ENCODE results near the gene ZNRF3.

DNA sequence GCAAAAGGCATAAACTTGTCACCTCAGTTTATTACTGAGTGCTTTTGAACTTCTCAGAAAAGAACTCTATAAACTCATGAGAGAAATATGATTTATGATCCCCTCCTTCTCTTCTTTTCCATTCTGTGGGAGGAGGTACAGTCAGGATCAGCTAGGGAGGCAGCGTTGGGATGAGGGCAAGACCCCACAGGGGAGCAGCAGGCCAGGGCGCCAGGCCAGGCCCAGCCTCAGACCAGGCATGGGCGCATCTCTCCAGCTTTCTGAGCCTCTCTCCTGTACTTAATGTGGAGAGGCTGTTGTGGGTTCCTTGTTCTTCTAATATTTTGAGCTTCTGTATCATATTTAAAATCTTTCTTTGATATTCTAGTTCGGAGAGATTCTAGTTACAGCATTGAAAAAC lies 106.5 kb downstream of the ZNRF3 start:
- TF ChIP-seq CTCF (tag by site-specific recombination; IDR thresholded peaks at IDR 0.05) (no peak), SALL2 (tag by site-specific recombination; IDR thresholded peaks at IDR 0.05; ENCODE audit: borderline replicate concordance) (no peak), RBAK (tag by site-specific recombination; IDR thresholded peaks at IDR 0.05) (no peak), ZFP41 (tag by site-specific recombination; IDR thresholded peaks at IDR 0.05; ENCODE audit: borderline replicate concordance) (no peak), ZNF785 (tag by site-specific recombination; IDR thresholded peaks at IDR 0.05) (no peak), ZNF280D (tag by site-specific recombination; IDR thresholded peaks at IDR 0.05) (no peak), ZNF335 (tag by site-specific recombination; conservative IDR thresholded peaks at IDR 0.05) (no peak), KLF10 (tag by site-specific recombination; IDR thresholded peaks at IDR 0.05) (no peak), ZNF155 (tag by site-specific recombination; IDR thresholded peaks at IDR 0.05) (no peak), ZFP37 (tag by site-specific recombination; IDR thresholded peaks at IDR 0.05) (no peak), ZNF561 (tag by site-specific recombination; IDR thresholded peaks at IDR 0.05; ENCODE audit: borderline replicate concordance) (no peak)
- TF ChIP-seq, protein P1, sequence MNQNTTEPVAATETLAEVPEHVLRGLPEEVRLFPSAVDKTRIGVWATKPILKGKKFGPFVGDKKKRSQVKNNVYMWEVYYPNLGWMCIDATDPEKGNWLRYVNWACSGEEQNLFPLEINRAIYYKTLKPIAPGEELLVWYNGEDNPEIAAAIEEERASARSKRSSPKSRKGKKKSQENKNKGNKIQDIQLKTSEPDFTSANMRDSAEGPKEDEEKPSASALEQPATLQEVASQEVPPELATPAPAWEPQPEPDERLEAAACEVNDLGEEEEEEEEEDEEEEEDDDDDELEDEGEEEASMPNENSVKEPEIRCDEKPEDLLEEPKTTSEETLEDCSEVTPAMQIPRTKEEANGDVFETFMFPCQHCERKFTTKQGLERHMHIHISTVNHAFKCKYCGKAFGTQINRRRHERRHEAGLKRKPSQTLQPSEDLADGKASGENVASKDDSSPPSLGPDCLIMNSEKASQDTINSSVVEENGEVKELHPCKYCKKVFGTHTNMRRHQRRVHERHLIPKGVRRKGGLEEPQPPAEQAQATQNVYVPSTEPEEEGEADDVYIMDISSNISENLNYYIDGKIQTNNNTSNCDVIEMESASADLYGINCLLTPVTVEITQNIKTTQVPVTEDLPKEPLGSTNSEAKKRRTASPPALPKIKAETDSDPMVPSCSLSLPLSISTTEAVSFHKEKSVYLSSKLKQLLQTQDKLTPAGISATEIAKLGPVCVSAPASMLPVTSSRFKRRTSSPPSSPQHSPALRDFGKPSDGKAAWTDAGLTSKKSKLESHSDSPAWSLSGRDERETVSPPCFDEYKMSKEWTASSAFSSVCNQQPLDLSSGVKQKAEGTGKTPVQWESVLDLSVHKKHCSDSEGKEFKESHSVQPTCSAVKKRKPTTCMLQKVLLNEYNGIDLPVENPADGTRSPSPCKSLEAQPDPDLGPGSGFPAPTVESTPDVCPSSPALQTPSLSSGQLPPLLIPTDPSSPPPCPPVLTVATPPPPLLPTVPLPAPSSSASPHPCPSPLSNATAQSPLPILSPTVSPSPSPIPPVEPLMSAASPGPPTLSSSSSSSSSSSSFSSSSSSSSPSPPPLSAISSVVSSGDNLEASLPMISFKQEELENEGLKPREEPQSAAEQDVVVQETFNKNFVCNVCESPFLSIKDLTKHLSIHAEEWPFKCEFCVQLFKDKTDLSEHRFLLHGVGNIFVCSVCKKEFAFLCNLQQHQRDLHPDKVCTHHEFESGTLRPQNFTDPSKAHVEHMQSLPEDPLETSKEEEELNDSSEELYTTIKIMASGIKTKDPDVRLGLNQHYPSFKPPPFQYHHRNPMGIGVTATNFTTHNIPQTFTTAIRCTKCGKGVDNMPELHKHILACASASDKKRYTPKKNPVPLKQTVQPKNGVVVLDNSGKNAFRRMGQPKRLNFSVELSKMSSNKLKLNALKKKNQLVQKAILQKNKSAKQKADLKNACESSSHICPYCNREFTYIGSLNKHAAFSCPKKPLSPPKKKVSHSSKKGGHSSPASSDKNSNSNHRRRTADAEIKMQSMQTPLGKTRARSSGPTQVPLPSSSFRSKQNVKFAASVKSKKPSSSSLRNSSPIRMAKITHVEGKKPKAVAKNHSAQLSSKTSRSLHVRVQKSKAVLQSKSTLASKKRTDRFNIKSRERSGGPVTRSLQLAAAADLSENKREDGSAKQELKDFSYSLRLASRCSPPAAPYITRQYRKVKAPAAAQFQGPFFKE (tag by site-specific recombination; IDR thresholded peaks at IDR 0.05; ENCODE audit: borderline replicate concordance) = no peak
- TF ChIP-seq, protein P2, sequence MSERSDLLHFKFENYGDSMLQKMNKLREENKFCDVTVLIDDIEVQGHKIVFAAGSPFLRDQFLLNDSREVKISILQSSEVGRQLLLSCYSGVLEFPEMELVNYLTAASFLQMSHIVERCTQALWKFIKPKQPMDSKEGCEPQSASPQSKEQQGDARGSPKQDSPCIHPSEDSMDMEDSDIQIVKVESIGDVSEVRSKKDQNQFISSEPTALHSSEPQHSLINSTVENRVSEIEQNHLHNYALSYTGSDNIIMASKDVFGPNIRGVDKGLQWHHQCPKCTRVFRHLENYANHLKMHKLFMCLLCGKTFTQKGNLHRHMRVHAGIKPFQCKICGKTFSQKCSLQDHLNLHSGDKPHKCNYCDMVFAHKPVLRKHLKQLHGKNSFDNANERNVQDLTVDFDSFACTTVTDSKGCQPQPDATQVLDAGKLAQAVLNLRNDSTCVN (tag by site-specific recombination; optimal IDR thresholded peaks at IDR 0.05) = no peak
